Activated CD8-positive, alpha-beta memory T cell treated with anti-CD3 and anti-CD28 coated beads, Interleukin-2, amount 50 U/mL, for 1 hour (primary cell): ENCODE measurements around the gene GRB7.

ENCODE experiments used
- DNase-seq: peaks from one replicate; pipeline ENCODE4 v3.0.0-alpha.2; 2020; ENCODE audit errors: extremely low read depth

The GRB7 gene

DNA sequence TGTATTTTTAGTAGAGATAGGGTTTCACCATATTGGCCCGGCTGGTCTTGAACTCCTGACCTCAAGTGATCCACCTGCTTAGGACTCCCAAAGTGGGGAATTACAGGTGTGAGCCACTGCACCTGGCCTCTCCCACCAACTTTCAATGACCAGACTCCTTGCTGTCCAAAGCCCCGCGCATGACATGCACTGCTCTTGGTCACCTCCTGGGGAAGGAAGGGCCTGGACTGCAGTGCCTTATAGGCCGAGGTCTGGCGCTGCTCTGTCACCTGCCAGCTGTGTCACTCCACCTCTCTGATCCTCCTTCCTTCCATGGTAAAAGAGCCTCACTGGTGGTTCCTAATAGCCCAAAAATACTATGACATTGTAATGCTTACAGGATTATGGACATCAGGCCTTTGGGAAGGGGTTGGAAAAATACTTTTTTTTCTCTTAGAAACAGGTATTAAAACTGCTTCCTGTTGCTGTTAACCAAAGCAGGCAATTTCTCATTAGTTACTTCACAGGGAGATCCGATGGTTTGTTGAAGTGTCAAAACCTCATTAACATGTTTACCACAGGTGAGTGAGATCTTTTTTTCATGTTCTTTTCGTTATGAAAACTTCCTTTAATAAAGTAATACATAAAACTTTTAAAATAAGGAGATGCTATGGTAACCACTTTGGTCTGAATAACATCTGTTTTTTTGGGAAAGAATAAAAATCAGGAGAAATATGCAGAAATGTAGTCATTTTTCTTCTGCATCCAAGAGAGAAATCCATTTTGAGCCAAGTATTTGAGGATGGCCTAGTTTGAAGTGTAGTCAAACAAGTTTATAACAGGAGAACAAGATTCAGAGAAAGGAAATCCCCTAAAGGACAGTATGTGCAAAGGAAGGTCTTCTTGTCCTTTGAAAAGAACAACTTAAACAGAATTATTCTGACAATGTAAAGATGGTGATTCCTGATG lies 35.5 kb downstream of the GRB7 start:
- DNase-seq: no peak

DNA sequence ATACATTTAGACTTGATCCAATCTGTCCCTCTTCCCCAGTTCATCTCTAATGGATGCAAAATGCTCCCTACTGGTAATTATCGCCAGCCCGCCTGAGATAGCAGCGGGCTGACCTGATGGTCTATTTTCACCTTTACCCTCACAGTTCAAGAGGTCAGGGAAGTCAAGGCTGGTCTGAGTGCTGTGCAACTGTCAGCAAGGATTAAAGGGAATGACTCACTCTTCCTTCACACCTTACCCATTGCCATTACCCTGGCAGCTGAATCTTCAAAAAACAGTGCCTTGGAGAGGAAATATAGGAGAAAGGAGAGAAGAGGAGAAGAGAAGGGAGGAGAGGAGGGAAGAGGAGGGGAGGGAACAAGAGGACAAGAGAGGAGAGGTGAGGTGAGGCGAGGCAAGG lies 36.3 kb downstream of the GRB7 start:
- DNase-seq: no peak

DNA sequence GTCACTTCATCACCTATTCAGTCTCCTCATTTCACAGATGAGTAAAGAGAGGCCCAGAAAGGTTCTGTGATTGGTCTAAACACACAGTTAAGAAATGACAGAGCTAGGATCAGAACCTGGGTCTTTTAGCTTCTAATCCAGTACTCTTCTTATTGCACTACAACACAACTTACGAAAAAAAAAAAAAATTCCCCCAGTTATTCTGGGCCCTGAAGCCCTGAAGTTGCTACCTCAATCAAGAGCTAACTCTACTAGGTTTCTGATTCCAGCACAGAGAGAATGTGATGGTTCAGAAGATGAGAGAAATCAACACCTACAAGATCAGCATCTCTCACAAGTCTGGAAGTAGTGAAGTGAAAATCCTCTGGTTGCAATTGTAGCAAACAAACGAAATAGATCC lies 37.3 kb downstream of the GRB7 start:
- no peak for DNase-seq

DNA sequence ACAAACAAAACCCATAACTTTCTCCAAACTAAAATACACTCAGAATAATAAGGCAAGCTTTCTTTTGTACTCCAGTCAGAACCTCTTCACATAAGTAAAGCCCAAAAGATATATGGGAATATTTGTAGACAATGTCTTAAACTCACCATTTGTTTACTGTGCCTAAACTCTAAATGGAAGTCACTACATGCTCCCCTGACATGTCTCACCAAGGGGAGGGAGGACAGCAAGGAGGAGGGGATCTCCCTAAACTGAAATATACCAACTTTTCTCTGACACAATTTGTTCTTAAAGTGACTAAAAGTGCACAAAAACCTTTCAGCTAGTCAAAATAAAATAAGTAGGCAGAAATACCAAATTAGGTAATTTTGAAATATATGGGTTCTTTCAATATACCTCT lies 38.5 kb downstream of the GRB7 start:
- no peak for DNase-seq

DNA sequence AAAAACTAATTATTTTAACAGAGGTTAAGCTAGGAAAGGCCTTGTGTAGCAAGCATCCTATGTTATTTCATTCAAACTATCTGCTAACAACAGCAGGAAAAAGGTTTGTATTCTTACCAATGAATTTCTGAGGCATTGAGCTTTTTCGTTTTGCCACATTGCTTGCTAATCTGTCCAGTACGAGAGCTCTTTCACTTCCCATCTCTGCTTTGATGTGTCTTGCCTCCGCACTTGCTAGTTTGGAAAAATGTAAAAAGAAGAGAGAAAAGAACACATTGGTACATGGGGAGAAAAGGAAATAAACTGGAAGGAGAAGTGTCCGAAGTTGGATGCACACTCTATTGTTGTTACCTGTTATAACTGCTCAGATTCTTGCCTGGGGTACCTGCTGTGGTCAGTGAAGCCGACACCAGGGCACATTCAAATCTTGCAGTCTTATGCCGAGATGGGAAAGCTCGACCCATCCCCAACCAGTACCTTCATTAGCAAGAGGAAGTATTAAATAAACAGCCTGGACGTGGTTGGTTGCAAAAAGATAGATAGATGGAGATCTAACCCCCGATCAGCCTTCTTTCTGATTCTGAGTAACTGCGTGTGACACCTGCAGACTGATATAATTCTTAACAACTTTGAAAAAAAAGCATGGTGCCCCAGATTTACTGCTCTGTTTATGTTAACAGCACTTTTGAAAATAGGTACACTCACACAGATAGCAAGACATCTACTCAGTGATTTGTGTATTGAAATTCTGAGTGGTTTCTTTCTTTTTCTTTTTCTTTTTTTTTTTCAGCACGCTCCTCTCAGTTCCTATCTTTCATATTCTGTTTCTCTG lies 40.0 kb downstream of the GRB7 start:
- no peak for DNase-seq

- no peak for DNase-seq
These were observed 43.5 kb downstream of the GRB7 start for GRCh38 chr17:39781031-39781860.

GRCh38 chr17:39781861-39782213 lies 44.1 kb downstream of the GRB7 start:
- no peak for DNase-seq

GRCh38 chr17:39782481-39782880 lies 44.7 kb downstream of the GRB7 start:
- DNase-seq: no peak

DNA sequence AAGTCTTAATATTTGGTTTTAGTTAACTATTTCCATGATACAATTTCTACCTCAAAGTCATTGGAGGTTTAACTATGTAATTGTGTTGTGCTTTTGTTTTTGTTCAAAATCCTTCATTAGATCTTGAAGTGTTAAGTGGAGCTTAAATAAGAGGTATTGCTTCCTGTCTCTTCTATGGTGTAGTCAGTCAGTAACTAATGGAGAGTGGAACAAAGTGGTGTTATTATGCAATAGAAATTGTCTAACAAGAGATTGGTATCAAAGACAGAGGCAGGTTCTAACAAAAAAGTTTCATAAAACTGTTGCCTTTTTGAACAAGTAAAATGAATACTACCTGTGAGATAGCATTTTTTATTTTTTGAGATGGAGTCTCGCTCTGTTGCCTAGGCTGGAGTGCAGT lies 45.2 kb downstream of the GRB7 start:
- no peak for DNase-seq

- DNase-seq: no peak
These were observed 49.3 kb downstream of the GRB7 start for GRCh38 chr17:39787041-39787440.

DNA sequence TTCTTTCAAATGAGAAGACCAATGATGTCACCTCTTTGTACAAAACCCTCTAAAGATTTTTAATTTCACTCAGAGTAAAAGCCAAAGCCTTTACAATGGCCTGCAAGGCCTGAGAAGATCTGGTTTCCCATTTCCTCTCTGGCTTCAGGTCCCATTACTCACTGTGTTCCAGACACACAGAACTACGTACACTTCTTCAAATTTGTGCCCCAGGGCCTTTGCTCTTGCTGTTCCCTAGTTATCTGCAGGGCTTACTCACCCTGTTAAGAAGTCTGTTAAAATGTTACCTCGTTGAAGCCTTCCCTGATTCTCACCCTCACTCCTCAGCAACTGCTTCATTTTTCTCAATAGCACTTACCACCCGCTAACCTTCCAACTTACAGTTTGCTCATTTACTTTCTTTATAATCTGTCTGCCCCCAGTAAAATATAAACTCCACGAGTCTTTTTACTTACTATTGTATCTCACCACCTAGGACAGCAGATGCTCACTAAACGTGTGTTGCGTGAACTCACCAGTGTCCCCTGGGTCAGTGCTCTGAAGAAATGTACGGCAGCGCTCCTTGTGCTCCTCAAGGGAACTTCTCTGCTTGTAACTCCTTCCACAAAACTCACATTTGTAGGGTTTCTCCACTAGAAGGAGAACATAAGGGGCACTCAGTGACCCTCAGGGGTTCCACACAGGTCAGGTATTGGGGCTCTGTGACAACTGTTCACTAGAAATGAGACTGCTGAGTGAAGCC lies 50.2 kb downstream of the GRB7 start:
- no peak for DNase-seq

DNA sequence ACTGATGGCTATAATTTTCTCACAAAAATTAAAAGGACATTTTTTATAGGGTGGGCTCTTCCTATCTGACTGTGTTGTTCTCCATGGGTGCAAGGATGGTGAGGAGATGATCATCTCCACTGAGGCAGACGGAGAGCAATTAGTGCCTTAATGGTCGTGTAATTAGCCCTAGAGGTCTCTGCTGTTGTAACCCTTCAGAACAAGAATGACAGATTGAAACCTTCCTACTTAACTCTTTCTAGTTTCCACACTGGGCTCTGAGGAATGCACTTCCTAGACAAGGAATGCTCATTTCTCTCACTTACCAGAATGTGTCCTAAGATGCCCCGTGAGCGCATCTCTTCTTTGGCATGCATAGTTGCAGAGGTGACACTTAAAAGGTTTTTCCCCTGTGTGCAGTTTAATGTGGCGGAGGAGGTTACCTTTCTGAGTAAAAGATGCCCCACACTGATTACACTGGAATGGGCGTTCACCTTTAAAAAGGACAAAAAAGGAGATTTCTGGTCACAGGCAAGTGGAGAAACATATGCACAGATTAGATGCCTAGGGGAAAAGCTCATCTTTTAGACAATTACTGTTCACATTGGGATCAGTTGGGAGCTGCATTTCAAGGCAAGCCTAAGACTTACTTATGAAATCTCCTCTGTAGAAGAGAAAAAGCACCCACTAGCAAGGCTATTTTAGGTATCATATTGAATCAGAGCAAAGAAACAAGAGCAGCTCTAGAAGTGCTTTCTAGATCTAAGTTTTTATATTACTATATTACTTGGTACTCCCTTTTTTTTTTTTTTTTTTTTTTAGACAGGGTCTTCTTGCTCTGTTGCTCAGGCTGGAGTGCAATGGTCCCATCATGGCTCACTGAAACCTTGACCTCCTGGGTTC lies 53.6 kb downstream of the GRB7 start:
- DNase-seq: no peak

DNA sequence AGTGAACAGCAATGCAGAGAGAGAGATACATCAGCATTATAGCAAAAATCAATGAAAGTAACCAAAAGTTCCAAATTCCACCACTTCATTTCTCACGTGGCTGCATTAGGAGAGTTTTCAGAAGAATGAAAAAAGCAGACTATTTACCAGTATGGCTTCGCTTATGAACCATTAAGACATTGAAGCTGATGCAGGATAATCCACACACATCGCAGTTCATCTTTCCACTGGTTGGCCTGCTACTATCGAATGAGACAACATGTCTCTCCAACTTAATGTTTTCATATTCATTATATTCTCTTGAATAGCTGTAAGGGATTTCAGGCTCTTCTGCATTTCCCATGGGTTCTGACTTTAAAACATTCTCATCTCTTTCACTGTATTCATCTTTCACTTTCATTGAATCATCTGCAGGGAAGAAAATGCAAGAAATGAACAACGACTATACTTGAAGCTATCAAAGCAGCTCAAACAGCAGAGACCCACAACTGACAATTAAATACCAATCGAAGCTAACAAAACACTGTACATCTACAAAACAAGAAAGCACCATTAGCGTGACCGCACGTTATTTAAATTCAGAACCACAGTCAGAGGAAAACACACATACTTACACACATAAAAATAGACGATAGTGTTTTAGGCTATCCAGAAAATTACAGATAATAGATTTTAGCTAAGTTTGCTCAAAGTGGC lies 54.9 kb downstream of the GRB7 start:
- no peak for DNase-seq

- DNase-seq: no peak
These were observed 55.6 kb downstream of the GRB7 start for GRCh38 chr17:39793301-39793872.

DNA sequence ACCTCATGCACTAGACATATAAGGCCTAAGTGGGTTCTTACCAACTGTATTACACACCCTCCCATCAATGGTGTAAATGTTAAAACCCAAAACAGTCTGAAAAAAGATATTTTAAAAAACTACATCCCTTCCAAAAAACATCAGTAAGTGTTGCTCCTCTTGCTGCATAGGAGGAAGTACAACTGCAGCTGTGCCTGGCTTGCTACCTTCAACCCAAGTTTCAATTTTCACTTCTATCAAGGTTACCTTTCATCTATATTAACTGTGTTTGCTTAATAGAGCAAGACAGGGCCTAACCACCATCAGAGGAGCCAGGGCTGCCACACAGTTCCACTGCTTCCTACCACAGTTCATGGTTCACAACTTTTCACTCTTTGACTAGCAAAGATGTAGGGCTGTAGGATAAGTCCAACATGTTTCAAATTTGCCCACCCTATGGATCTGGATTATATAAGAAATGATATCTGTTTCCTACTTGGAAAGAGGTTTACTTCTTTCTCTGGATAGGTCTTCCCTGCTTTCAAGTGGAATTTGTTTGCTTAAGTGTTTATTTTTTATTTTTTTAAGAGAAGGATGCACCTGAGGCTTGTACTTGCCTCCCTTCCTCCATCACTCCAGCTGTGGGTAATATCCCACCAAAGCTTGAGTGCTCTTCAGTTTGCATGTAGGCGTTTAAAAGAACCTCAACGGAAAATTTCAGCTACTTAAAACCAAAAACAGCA lies 56.7 kb downstream of the GRB7 start:
- no peak for DNase-seq
